Activated CD4-positive, alpha-beta T cell treated with anti-CD3 and anti-CD28 coated beads for 48 hours (primary cell): ENCODE data around the gene LRRC14B.

ENCODE experiments used
- DNase-seq: peaks from one replicate; pipeline ENCODE4 v3.0.0-alpha.2; 2020

LRRC14B gene

DNA sequence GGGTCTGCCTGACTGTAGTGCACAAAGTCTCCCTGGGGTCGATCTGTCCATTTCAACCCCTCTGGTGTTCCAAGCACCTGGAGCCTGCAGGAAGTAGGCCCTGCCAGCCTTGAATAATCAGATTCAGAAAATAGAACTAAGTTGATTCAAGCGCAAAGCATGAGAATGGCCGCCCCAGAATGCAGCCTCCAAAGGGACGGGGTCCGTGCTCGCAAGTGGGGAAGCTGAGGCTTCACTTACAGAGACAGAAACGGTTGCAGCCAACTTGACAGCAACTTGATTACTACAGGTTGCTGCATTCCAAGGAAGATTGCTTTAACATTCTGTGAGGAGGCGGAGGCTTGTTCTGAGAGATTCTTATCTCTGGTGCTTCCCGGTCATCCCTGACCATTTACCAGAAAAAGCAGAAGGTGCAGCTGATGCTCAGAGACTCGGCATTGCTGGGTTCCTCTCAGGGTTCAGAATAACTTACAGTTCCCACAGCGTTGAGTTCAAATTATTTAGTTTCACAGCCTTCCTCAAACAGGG lies 14.9 kb upstream of the LRRC14B start:
- no peak for DNase-seq

GRCh38 chr5:178110-178509 lies 13.2 kb upstream of the LRRC14B start:
- no peak for DNase-seq

- no peak for DNase-seq
Observed at GRCh38 chr5:179401-179800, 11.9 kb upstream of the LRRC14B start.

GRCh38 chr5:180286-180918 lies 10.9 kb upstream of the LRRC14B start:
- no peak for DNase-seq

DNA sequence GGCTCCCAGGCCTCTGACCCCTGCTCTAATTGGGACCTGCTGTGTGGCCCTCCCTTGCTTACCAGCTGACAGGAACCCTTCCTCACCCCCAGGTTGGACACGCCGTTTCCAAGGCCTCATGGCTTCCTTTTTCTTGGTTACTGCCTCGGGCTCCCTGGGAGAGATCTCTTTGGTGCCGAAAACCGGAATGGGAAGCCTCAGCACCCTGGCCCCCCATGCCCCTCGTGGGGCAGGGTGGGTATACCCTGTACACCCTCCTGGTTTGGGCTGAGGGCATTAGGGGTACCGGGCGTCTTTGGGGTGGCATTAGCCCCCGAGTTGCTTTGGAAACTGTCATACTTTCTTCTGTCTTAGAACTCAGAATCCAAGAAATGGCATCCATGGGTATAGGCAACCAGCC lies 10.1 kb upstream of the LRRC14B start:
- DNase-seq = no peak

DNA sequence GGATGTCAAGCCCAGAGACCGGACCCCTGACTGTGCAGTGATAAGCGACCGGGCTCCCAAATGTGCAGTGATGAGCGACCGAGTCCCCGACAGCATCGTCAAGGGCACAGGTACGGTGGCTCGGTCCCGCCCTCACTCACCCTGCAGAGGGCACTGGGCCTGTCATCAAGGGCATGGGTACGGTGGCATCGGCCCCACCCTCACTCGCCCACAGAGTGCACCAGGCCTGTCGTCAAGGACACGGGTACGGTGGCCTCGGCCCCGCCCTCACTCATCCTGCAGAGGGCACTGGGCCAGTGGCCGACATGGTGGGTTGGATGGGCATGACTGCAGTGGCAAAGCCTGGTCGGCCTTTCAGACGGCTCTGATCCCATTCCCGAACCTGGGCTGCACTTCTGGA lies 9.7 kb upstream of the LRRC14B start:
- DNase-seq = no peak

GRCh38 chr5:182126-182525 lies 9.2 kb upstream of the LRRC14B start:
- no peak for DNase-seq

DNA sequence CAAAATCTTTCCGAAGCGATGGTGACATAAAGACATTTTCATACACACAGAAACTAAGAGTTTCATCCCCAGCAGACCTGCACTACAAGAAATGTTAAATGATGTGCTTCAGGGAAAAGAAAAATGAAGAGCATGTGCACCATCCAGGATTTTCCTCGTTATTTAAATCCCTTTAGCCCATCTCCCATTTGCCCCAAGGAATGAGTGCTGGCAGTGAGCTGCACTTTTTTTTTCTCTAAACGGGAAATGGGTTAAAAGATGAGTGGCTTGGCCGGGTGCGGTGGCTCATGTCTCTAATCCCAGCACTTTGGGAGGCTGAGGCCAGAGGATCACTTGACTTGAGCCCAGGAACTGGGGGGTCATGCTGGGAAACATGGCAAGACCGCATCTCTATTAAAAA lies 6.8 kb upstream of the LRRC14B start:
- DNase-seq = no peak

GRCh38 chr5:185095-186070 lies 5.9 kb upstream of the LRRC14B start:
- DNase-seq = no peak

DNA sequence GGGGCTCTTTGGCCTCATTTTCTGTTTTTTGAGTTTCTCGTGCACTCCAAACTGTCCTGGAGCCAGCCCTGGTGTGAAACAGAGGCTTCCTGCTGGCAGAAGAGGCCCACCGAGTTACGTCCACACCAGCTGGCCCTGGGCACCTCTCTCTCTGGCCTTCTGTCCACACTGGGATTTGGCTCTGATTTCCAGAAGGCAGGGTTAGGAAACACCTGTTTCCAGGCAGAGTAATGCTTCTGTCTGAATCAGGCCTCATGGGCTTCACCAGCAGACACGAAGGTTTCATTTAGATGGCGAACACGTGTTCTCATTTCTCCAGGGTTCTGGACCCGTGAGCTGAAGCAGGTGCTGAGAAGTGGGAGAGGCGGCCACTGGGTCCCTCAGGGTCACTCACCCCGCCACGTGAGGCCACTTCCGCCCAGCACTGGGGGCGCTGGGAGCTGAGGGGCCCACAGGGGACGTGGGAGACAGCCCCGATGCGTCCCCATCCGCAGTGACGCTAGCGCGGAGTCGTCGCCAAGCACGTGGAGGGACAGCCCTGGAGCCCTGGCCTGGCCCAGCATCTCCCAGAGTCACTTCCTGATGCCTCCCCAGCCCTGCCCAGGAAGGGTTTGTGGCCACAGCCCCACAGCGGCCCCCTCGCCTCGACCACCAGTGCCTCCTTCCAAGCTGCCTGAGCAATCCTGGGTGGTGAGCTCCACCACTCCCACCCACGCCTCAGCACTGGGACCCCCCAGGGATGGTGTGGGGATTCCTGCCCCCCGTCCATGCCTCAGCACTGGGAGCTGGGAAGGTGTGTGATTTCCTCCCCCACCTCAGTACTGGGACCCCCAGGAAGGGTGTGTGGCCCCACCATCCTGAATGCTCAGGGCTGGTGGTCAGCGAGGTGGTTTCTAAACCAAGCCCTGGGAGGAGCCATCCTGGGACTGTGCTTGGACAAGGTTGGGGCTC lies 4.9 kb upstream of the LRRC14B start:
- DNase-seq = no peak

DNA sequence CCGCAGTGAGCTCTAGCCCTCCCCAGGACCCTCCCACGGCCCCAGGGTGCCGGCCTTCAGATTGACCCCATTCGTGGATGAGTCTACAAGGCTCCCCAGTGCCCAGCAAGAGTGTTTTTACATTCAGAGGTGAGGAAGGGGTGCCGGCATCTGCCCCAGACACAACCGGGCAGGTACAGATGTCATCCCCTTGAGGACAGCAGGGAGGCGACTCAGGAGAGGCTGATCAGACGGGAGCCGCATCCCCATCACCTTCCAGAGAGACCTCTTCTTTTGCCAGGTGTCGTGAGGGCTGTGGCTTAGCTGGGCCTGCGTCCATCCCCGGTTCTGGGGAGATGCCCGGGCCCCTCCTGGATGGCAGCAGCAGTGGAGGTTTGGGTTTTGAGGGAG lies 4.3 kb upstream of the LRRC14B start:
- DNase-seq = no peak

DNA sequence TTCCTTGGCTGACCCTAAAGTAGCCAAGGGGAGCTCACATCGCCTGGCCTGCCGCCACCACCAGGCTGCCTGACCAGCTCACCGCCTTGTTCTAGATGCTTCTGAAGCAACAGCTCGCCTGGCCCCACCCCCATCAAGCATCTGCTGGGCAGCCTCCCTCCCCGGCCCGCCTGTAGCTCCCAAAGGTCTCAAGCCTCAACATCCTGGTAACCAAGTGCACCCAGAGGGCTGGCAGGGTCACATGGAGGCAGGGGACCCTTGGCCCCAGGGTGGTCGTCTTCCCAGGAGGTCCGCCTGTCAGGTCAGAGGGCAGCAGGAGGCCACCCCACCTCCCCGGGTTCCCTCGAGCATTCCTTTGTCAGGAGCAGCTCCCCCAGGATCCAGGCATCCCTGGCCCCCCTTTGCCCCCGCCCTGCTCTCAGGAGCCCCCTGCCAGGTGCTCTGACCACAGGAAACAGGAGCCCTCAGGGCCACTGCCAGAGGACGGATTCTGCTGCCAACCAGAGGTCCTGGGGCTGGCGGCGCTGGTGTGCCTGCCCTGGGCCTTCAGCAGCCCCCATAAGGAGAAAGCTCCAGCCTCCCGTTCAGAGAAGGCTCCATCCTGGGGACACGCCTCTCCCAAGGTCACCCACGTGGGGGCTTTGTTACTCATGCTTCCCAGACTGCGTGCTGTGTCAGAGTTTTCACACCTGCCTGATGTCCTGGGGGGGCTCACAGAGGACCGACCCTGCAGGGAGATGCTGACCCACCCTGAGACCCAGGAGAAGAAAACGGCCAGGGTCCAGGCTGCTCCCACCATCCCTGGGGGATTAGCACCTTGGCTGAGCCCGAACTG lies 3.5 kb upstream of the LRRC14B start:
- no peak for DNase-seq

- peak; percentile 94 for DNase-seq
Observed at GRCh38 chr5:188488-189481, 2.5 kb upstream of the LRRC14B start.

DNA sequence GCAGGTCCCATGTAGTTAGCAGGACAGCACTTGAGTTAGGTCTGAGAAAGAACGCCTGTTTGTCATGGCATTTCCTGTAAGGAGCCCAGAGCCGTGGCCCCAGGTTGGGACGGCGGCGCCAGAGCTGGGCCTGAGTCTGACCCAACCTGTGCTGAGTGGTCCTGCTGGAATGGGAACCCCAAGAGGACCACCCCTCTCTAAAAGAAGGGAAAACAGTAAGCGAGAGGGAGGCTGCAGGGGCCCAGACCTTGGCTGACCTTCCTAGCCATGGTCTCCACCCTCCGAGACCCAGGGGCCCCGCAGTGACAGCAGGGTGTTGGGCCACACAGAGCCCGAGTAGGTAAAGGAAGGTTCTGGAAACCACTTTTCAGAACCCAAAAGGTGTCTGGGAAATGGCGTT lies 1.8 kb upstream of the LRRC14B start:
- DNase-seq = no peak

DNA sequence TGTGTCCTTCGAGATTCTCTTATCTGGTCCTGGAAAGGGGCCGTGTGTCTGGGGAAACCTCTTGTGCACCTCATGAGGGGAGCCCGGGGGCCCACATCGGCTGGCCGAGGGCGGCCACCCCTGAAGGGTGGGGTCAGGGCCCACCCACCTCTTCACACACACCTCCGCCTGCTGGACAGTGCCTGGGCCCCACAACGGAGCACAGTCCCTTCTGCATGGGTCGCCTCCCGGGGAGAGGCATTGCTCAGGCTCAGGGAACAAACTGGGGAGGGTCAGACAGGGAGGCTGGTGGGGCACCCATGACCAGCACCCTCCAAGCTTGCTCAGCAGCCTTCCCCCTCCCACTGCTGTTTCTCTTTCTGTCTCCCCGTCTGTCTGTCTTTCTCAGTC lies 1.3 kb upstream of the LRRC14B start:
- no peak for DNase-seq

- no peak for DNase-seq
Observed at GRCh38 chr5:190366-191035, 794 bp upstream of the LRRC14B start.

GRCh38 chr5:191949-192690 lies 825 bp downstream of the LRRC14B start:
- DNase-seq = no peak

- DNase-seq = no peak
Observed at GRCh38 chr5:192691-192969, 1.3 kb downstream of the LRRC14B start.

- DNase-seq = no peak
Observed at GRCh38 chr5:192970-193831, 1.9 kb downstream of the LRRC14B start.
